SU-DHL-6 (cell line): ENCODE results near the gene CELA3B.

Source experiments
- EZH2phosphoT487 ChIP-seq: fragments of 200-600 bp; sonication (generic), shearing (Covaris generic); conservative IDR thresholded peaks from 2 replicates; pipeline ENCODE4 v1.6.1; 2018; ENCODE audit warnings: mild to moderate bottlenecking, antibody characterized with exemption, low read length, moderate library complexity, mixed read lengths
- TF ChIP-seq, protein P1 (sequence below): fragments of 200-600 bp; sonication (generic); IDR thresholded peaks from one replicate; pipeline ENCODE4 v1.5.1; 2017; ENCODE audit warnings: antibody characterized with exemption, mild to moderate bottlenecking, low read length, moderate library complexity; ENCODE audit not compliant: insufficient read depth, poor library complexity, severe bottlenecking

DNA sequence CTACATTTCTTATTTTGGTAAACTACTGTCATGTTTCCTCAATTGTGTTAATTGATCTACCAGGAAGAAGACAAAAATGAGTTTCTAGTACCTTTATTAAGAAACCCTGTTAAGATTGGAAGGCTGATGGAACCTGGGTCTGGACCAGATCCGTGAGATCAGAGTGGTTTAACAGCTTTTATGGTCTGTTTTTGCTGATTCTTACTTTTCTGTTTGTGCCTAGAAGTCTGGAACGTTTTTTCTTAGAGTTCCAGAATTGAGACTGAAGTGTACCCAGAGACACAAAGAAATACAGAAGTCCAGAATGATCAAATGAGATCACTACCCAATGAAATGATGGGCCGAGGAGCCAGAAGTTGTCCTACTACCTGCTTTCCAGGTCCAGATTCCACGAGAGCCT is 53.2 kb downstream of the CELA3B start:
- TF ChIP-seq, protein P1, sequence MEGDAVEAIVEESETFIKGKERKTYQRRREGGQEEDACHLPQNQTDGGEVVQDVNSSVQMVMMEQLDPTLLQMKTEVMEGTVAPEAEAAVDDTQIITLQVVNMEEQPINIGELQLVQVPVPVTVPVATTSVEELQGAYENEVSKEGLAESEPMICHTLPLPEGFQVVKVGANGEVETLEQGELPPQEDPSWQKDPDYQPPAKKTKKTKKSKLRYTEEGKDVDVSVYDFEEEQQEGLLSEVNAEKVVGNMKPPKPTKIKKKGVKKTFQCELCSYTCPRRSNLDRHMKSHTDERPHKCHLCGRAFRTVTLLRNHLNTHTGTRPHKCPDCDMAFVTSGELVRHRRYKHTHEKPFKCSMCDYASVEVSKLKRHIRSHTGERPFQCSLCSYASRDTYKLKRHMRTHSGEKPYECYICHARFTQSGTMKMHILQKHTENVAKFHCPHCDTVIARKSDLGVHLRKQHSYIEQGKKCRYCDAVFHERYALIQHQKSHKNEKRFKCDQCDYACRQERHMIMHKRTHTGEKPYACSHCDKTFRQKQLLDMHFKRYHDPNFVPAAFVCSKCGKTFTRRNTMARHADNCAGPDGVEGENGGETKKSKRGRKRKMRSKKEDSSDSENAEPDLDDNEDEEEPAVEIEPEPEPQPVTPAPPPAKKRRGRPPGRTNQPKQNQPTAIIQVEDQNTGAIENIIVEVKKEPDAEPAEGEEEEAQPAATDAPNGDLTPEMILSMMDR: no peak
- no peak for TF ChIP-seq EZH2phosphoT487
